GM21786 (cell line): ENCODE measurements around the gene LHPP.

Experiments
- ATAC-seq: cut with Tn5 transposase; IDR thresholded peaks from one replicate; pipeline ENCODE4 v1.9.1; 2021; ENCODE audit not compliant: unreplicated experiment

The LHPP gene

GRCh38 chr10:124469956-124470484 lies 8.4 kb downstream of the LHPP start:
- no peak for ATAC-seq

GRCh38 chr10:124470544-124471434 lies 9.2 kb downstream of the LHPP start:
- no peak for ATAC-seq

GRCh38 chr10:124472071-124472470 lies 10.4 kb downstream of the LHPP start:
- ATAC-seq, result no peak

GRCh38 chr10:124473070-124473469 lies 11.4 kb downstream of the LHPP start:
- ATAC-seq, result no peak

GRCh38 chr10:124474514-124475070 lies 13.0 kb downstream of the LHPP start:
- no peak for ATAC-seq

GRCh38 chr10:124476043-124476725 lies 14.6 kb downstream of the LHPP start:
- ATAC-seq, result no peak

GRCh38 chr10:124477614-124478363 lies 16.2 kb downstream of the LHPP start:
- no peak for ATAC-seq

GRCh38 chr10:124478515-124478914 lies 16.9 kb downstream of the LHPP start:
- ATAC-seq, result no peak

GRCh38 chr10:124480860-124481259 lies 19.2 kb downstream of the LHPP start:
- no peak for ATAC-seq

- ATAC-seq, result no peak
Observed at GRCh38 chr10:124481717-124482116, 20.1 kb downstream of the LHPP start.

GRCh38 chr10:124482236-124482800 lies 20.7 kb downstream of the LHPP start:
- ATAC-seq, result no peak

GRCh38 chr10:124482876-124483275 lies 21.3 kb downstream of the LHPP start:
- no peak for ATAC-seq

GRCh38 chr10:124484031-124484430 lies 22.4 kb downstream of the LHPP start:
- no peak for ATAC-seq

GRCh38 chr10:124484661-124485060 lies 23.0 kb downstream of the LHPP start:
- no peak for ATAC-seq

GRCh38 chr10:124486635-124487034 lies 25.0 kb downstream of the LHPP start:
- no peak for ATAC-seq

GRCh38 chr10:124491105-124491504 lies 29.5 kb downstream of the LHPP start:
- no peak for ATAC-seq

GRCh38 chr10:124492266-124492665 lies 30.6 kb downstream of the LHPP start:
- ATAC-seq, result no peak

- ATAC-seq, result no peak
Observed at GRCh38 chr10:124493214-124493882, 31.7 kb downstream of the LHPP start.

GRCh38 chr10:124494046-124494807 lies 32.6 kb downstream of the LHPP start:
- ATAC-seq, result no peak
